IMR-90 (cell line): ENCODE measurements around the gene RCAN2.

ENCODE experiments used
- CEBPB ChIP-seq: IDR thresholded peaks from 2 replicates; pipeline ENCODE4 v1.6.1; 2012; ENCODE audit warnings: low read depth, low read length, improper control_type of control experiment
- CHD1 ChIP-seq: IDR thresholded peaks from 2 replicates; pipeline ENCODE4 v1.6.1; 2012; ENCODE audit warnings: low read depth, low read length, improper control_type of control experiment
- FOS ChIP-seq: fragments of 150-350 bp; IDR thresholded peaks from 2 replicates; pipeline ENCODE4 v1.6.1; 2016; ENCODE audit warnings: low read depth, low read length
- POLR2A ChIP-seq: IDR thresholded peaks from 2 replicates; pipeline ENCODE4 v1.6.1; 2012; ENCODE audit warnings: mild to moderate bottlenecking, low read depth, low read length
- RAD21 ChIP-seq: IDR thresholded peaks from 2 replicates; pipeline ENCODE4 v1.6.1; 2012; ENCODE audit warnings: low read length, improper control_type of control experiment
- RCOR1 ChIP-seq: IDR thresholded peaks from 2 replicates; pipeline ENCODE4 v1.6.1; 2012; ENCODE audit warnings: mild to moderate bottlenecking, low read length, improper control_type of control experiment; ENCODE audit not compliant: insufficient replicate concordance
- RFX5 ChIP-seq: IDR thresholded peaks from 2 replicates; pipeline ENCODE4 v1.8.0; 2012; ENCODE audit warnings: low read depth, mild to moderate bottlenecking, low read length, moderate library complexity
- SMC3 ChIP-seq: fragments of 150-350 bp; IDR thresholded peaks from 2 replicates; pipeline ENCODE4 v1.6.1; 2016; ENCODE audit warnings: low read depth, mild to moderate bottlenecking, antibody characterized with exemption, low read length, moderate library complexity
- TF ChIP-seq, protein P1 (sequence below): conservative IDR thresholded peaks from 2 replicates; pipeline ENCODE4 v1.5.1; 2012; ENCODE audit warnings: mild to moderate bottlenecking, low read depth, low read length, improper control_type of control experiment

DNA sequence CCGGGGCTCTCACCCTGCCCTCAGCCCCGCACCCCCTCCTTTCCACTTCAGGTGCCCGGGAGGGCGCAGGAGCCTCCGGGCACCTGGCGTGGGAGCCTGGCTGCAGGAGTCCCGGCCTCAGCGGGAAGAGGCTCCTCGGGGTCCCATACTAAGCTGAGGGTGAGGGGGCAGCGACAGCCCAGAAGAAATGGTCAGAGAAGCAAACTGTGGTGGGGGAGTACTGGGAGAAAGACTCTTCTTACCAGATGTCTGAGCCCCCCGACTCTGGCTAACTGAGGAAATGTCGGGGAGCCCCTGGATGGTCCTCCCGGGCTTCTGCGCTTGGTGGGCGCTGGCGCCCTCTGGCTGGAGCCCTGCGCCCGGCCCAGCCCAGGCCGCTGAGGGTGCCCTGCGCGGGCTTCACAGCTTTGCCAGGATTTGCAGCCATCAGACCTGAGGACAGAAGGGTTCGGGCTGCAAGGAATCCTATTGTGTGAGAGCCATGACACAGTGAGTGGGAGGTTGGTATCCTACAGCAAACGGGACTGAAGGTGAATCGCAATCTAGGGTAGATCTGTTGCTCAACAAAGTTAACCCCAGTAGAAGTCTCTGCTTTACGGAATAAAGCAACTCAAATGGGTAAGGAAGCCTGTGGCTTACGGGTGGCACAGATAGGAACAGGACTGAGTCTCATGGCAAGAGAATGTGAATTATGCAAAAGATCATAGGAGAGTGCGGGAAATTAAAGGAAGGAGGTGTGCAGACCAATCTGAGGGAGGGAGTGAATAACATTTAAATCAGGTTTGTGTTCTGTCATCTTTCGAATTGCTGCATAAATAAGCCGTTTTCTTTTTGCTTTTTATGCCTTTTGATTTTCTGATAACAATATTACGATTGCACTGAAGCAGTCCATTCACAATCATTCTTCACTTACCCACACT is 639 bp upstream of the RCAN2 start:
- TF ChIP-seq, protein P1, sequence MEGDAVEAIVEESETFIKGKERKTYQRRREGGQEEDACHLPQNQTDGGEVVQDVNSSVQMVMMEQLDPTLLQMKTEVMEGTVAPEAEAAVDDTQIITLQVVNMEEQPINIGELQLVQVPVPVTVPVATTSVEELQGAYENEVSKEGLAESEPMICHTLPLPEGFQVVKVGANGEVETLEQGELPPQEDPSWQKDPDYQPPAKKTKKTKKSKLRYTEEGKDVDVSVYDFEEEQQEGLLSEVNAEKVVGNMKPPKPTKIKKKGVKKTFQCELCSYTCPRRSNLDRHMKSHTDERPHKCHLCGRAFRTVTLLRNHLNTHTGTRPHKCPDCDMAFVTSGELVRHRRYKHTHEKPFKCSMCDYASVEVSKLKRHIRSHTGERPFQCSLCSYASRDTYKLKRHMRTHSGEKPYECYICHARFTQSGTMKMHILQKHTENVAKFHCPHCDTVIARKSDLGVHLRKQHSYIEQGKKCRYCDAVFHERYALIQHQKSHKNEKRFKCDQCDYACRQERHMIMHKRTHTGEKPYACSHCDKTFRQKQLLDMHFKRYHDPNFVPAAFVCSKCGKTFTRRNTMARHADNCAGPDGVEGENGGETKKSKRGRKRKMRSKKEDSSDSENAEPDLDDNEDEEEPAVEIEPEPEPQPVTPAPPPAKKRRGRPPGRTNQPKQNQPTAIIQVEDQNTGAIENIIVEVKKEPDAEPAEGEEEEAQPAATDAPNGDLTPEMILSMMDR, result peak; percentile 40
- no peak for TF ChIP-seq RCOR1
- TF ChIP-seq POLR2A, result no peak
- peak; percentile 42 for TF ChIP-seq RAD21
- TF ChIP-seq RFX5, result no peak
- TF ChIP-seq SMC3, result peak; percentile 39
- no peak for TF ChIP-seq CEBPB
- no peak for TF ChIP-seq FOS
- no peak for TF ChIP-seq CHD1
